ENCODE data around the gene OAS2.
A peak's percentile ranks its signal among the peaks of the same experiment; 100 is the strongest.

Gene OAS2

GRCh38 chr12:113051759-113052158 is 73.4 kb downstream of the OAS2 start:
- Histone ChIP-seq H3K9me3 (ENCODE audit: severe bottlenecking) (no peaks in the 10 kb centered on the region), H3K4me1 (ENCODE audit: insufficient read depth, poor library complexity, severe bottlenecking) (no peaks in the 10 kb centered on the region), H3K27ac (ENCODE audit: poor library complexity, severe bottlenecking) (no peak overlapping the region), H3K36me3 (ENCODE audit: low read depth) (no peaks in the 10 kb centered on the region), H3K4me3 (ENCODE audit: severe bottlenecking) (no peak overlapping the region), H3K27me3 (ENCODE audit: insufficient read depth, poor library complexity, severe bottlenecking) (peaks cover 22% of the 10 kb centered on the region)
- no peak for ATAC-seq (ENCODE audit: low read depth)
- DNase-seq (ENCODE audit: low spot score), result no peak
- TF ChIP-seq, protein P1, sequence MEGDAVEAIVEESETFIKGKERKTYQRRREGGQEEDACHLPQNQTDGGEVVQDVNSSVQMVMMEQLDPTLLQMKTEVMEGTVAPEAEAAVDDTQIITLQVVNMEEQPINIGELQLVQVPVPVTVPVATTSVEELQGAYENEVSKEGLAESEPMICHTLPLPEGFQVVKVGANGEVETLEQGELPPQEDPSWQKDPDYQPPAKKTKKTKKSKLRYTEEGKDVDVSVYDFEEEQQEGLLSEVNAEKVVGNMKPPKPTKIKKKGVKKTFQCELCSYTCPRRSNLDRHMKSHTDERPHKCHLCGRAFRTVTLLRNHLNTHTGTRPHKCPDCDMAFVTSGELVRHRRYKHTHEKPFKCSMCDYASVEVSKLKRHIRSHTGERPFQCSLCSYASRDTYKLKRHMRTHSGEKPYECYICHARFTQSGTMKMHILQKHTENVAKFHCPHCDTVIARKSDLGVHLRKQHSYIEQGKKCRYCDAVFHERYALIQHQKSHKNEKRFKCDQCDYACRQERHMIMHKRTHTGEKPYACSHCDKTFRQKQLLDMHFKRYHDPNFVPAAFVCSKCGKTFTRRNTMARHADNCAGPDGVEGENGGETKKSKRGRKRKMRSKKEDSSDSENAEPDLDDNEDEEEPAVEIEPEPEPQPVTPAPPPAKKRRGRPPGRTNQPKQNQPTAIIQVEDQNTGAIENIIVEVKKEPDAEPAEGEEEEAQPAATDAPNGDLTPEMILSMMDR (IDR thresholded peaks at IDR 0.05; ENCODE audit: poor library complexity, severe bottlenecking), result no peak

GRCh38 chr12:113052326-113052725 is 74.0 kb downstream of the OAS2 start:
- H3K36me3 ChIP-seq (ENCODE audit: low read depth), result no peaks in the 10 kb centered on the region
- H3K4me3 ChIP-seq (ENCODE audit: severe bottlenecking), result no peak overlapping the region
- H3K27me3 ChIP-seq (ENCODE audit: insufficient read depth, poor library complexity, severe bottlenecking), result peaks cover 28% of the 10 kb centered on the region
- H3K4me1 ChIP-seq (ENCODE audit: insufficient read depth, poor library complexity, severe bottlenecking), result no peaks in the 10 kb centered on the region
- no peaks in the 10 kb centered on the region for H3K9me3 ChIP-seq (ENCODE audit: severe bottlenecking)
- ATAC-seq (ENCODE audit: low read depth), result no peak
- H3K27ac ChIP-seq (ENCODE audit: poor library complexity, severe bottlenecking), result no peak overlapping the region
- DNase-seq (ENCODE audit: low spot score), result no peak
- TF ChIP-seq, protein P1 (IDR thresholded peaks at IDR 0.05; ENCODE audit: poor library complexity, severe bottlenecking), result no peak

- no peak for DNase-seq (ENCODE audit: low spot score)
- no peak for ATAC-seq (ENCODE audit: low read depth)
- Histone ChIP-seq H3K27ac (ENCODE audit: poor library complexity, severe bottlenecking) (no peak overlapping the region), H3K27me3 (ENCODE audit: insufficient read depth, poor library complexity, severe bottlenecking) (peaks cover 35% of the 10 kb centered on the region), H3K4me1 (ENCODE audit: insufficient read depth, poor library complexity, severe bottlenecking) (no peaks in the 10 kb centered on the region), H3K9me3 (ENCODE audit: severe bottlenecking) (no peaks in the 10 kb centered on the region), H3K36me3 (ENCODE audit: low read depth) (no peaks in the 10 kb centered on the region), H3K4me3 (ENCODE audit: severe bottlenecking) (no peak overlapping the region)
- TF ChIP-seq, protein P1 (IDR thresholded peaks at IDR 0.05; ENCODE audit: poor library complexity, severe bottlenecking), result no peak
These were observed 76.7 kb downstream of the OAS2 start for GRCh38 chr12:113054948-113055486.

DNA sequence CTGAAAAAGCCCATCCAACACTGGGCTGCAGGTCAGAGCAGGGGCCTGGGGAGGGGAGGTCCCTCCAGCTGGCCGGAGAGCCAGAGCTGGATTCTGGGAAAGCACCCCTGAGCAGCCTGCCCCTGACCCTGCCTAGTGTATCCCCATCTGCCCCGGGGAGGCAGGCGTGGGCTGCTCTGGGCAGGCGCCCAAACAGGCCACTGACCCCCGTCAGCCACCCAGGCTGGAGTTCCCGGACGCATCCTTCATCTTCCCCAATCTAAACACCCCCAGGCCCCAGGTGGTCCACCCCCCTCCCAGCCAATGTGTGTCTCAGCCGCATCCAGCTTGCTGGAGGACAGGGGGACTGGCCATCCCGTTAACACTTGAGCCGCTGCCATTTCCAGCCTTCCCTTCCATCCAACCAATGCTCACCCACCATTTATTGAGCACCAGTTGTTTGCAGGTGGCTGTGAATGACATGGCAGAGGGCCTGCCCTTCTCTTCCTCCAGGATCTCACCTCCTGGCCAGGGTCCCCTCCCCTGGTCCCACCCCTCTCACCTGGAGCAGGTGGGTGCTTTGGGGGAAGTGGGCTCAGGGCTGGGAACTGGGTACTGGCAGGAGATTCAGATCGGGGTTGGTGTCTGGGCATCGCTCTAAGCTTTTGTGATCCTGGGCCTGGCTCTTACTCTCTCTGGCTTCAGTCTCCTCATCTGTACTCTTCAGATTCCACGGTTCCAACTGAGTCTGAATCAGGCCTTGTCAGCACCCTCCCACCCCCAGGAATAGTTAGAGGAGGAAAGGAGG is 77.5 kb downstream of the OAS2 start:
- Histone ChIP-seq H3K27ac (ENCODE audit: poor library complexity, severe bottlenecking) (no peak overlapping the region), H3K4me3 (ENCODE audit: severe bottlenecking) (no peak overlapping the region), H3K4me1 (ENCODE audit: insufficient read depth, poor library complexity, severe bottlenecking) (no peaks in the 10 kb centered on the region), H3K9me3 (ENCODE audit: severe bottlenecking) (no peaks in the 10 kb centered on the region), H3K27me3 (ENCODE audit: insufficient read depth, poor library complexity, severe bottlenecking) (peaks cover 35% of the 10 kb centered on the region), H3K36me3 (ENCODE audit: low read depth) (no peaks in the 10 kb centered on the region)
- TF ChIP-seq, protein P1 (IDR thresholded peaks at IDR 0.05; ENCODE audit: poor library complexity, severe bottlenecking), result no peak
- ATAC-seq (ENCODE audit: low read depth) (0 out of 3 replicates have a peak, but pooled peaks have one; percentile 19), DNase-seq (ENCODE audit: low spot score) (no peak)

DNA sequence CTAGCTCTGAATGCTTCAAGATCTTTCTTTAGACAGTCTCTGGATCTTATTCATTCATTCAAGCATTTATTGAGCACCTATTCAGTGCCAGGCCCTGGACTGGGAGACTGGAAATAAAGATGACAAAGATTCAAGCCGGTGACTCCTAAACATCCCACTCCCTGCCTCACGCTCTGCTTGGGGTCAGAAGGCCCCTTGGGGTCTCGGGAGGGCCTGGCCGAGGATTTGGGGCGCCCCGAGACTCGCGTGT is 78.0 kb downstream of the OAS2 start:
- Histone ChIP-seq H3K27ac (ENCODE audit: poor library complexity, severe bottlenecking) (no peak overlapping the region), H3K4me1 (ENCODE audit: insufficient read depth, poor library complexity, severe bottlenecking) (no peaks in the 10 kb centered on the region), H3K4me3 (ENCODE audit: severe bottlenecking) (peak overlapping the region; percentile 15), H3K36me3 (ENCODE audit: low read depth) (no peaks in the 10 kb centered on the region), H3K27me3 (ENCODE audit: insufficient read depth, poor library complexity, severe bottlenecking) (peaks cover 35% of the 10 kb centered on the region), H3K9me3 (ENCODE audit: severe bottlenecking) (no peaks in the 10 kb centered on the region)
- DNase-seq (ENCODE audit: low spot score), result no peak
- no peak for ATAC-seq (ENCODE audit: low read depth)
- TF ChIP-seq, protein P1 (IDR thresholded peaks at IDR 0.05; ENCODE audit: poor library complexity, severe bottlenecking), result no peak
